WTC11 (cell line): Measurements from ENCODE around the gene SARDH. TPM values are rescaled to one million over a fixed set of nuclear protein-coding genes. Genes with fewer than 3 reads are reported as not detected.

ENCODE experiments used
- ATAC-seq: fragments of 200-7000 bp; cut with Tn5 transposase; 2 replicates; pipeline ENCODE4 v1.10.0; 2021; ENCODE audit warnings: mild to moderate bottlenecking, moderate library complexity
- CTCF ChIA-PET: fragments of 300-600 bp; sonication (Branson Sonifier 250); formaldehyde crosslinking; loops from one replicate; lab custom pipeline; 2021; ENCODE audit warnings: antibody characterized with exemption; lab: Charles Lee
- POLR2A ChIA-PET: fragments of 350-600 bp; sonication (Branson Sonifier 250); formaldehyde crosslinking; loops from one replicate; lab custom pipeline; 2021; ENCODE audit warnings: antibody characterized with exemption; lab: Charles Lee
- DNase-seq: peaks from one replicate; pipeline ENCODE4 v3.0.0; 2021; ENCODE audit warnings: low spot score
- H3K27ac Mint-ChIP-seq: 2 replicates; pipeline ENCODE4 v1.8.0; 2021; ENCODE audit warnings: mixed read lengths
- H3K27me3 Mint-ChIP-seq: 2 replicates; pipeline ENCODE4 v1.8.0; 2021; ENCODE audit warnings: low read depth, mild to moderate bottlenecking, moderate library complexity, mixed read lengths
- H3K36me3 Mint-ChIP-seq: 2 replicates; pipeline ENCODE4 v1.8.0; 2021; ENCODE audit warnings: mixed read lengths
- H3K4me1 Mint-ChIP-seq: 2 replicates; pipeline ENCODE4 v1.8.0; 2022; ENCODE audit warnings: mixed read lengths
- H3K4me3 Mint-ChIP-seq: 2 replicates; pipeline ENCODE4 v1.8.0; 2021; ENCODE audit warnings: mild to moderate bottlenecking, moderate library complexity, mixed read lengths
- H3K9me3 Mint-ChIP-seq: 2 replicates; pipeline ENCODE4 v1.8.0; 2021; ENCODE audit warnings: mixed read lengths
- AR ChIP-seq: fragments of 250-450 bp; sonication (Bioruptor Pico); IDR thresholded peaks from 2 replicates; pipeline ENCODE4 v1.9.0; 2021; ENCODE audit warnings: mild to moderate bottlenecking
- ATF1 ChIP-seq: sonication (generic); formaldehyde crosslinking; IDR thresholded peaks from 2 replicates; pipeline ENCODE4 v1.8.1; 2023; ENCODE audit warnings: mild to moderate bottlenecking, moderate library complexity, missing genetic modification reagents
- ATF3 ChIP-seq: sonication (generic); formaldehyde crosslinking; conservative IDR thresholded peaks from 2 replicates; pipeline ENCODE4 v1.8.1; 2022; ENCODE audit warnings: mild to moderate bottlenecking, missing genetic modification reagents
- CBFB ChIP-seq: sonication (generic); formaldehyde crosslinking; IDR thresholded peaks from 2 replicates; pipeline ENCODE4 v1.8.1; 2022; ENCODE audit warnings: mild to moderate bottlenecking, low read depth, missing genetic modification reagents
- CREM ChIP-seq: sonication (generic); formaldehyde crosslinking; IDR thresholded peaks from 2 replicates; pipeline ENCODE4 v1.8.1; 2022; ENCODE audit warnings: mild to moderate bottlenecking, missing genetic modification reagents, moderate library complexity
- ELF4 ChIP-seq: sonication (generic); formaldehyde crosslinking; IDR thresholded peaks from 2 replicates; pipeline ENCODE4 v1.8.1; 2022; ENCODE audit warnings: low read depth, mild to moderate bottlenecking, moderate library complexity, missing genetic modification reagents
- FOXP1 ChIP-seq: sonication (generic); formaldehyde crosslinking; IDR thresholded peaks from 2 replicates; pipeline ENCODE4 v1.8.0; 2022; ENCODE audit warnings: missing genetic modification reagents, mild to moderate bottlenecking, moderate library complexity, borderline replicate concordance
- GABPB1 ChIP-seq: sonication (generic); formaldehyde crosslinking; IDR thresholded peaks from 2 replicates; pipeline ENCODE4 v1.8.1; 2023; ENCODE audit warnings: mild to moderate bottlenecking, missing genetic modification reagents
- HMGA2 ChIP-seq: fragments of 250-450 bp; sonication (Bioruptor Pico); IDR thresholded peaks from 2 replicates; pipeline ENCODE4 v1.4.0; 2021; ENCODE audit warnings: mild to moderate bottlenecking, moderate library complexity
- KAT7 ChIP-seq: sonication (generic); formaldehyde crosslinking; IDR thresholded peaks from 2 replicates; pipeline ENCODE4 v1.8.1; 2023; ENCODE audit warnings: missing genetic modification reagents, mild to moderate bottlenecking, borderline replicate concordance
- NR1H2 ChIP-seq: sonication (generic); formaldehyde crosslinking; IDR thresholded peaks from 2 replicates; pipeline ENCODE4 v1.9.0; 2021; ENCODE audit warnings: mild to moderate bottlenecking, moderate library complexity, missing genetic modification reagents
- OVOL2 ChIP-seq: fragments of 250-450 bp; sonication (Bioruptor Pico); IDR thresholded peaks from 2 replicates; pipeline ENCODE4 v1.9.0; 2021; ENCODE audit warnings: mild to moderate bottlenecking, borderline replicate concordance
- RORB ChIP-seq: fragments of 250-450 bp; sonication (Bioruptor Pico); IDR thresholded peaks from 2 replicates; pipeline ENCODE4 v1.9.0; 2021; ENCODE audit warnings: mild to moderate bottlenecking
- SP1 ChIP-seq: sonication (generic); formaldehyde crosslinking; conservative IDR thresholded peaks from 2 replicates; pipeline ENCODE4 v1.8.1; 2022; ENCODE audit warnings: missing genetic modification reagents
- STAT6 ChIP-seq: sonication (generic); formaldehyde crosslinking; conservative IDR thresholded peaks from 2 replicates; pipeline ENCODE4 v1.8.1; 2023; ENCODE audit warnings: mild to moderate bottlenecking, low read depth, missing genetic modification reagents, moderate library complexity
- TEAD4 ChIP-seq: sonication (generic); formaldehyde crosslinking; IDR thresholded peaks from 2 replicates; pipeline ENCODE4 v1.8.0; 2022; ENCODE audit warnings: mild to moderate bottlenecking, missing genetic modification reagents
- ZNF425 ChIP-seq: fragments of 250-450 bp; sonication (Bioruptor Pico); conservative IDR thresholded peaks from 2 replicates; pipeline ENCODE4 v1.9.0; 2021; ENCODE audit warnings: mild to moderate bottlenecking
- ZNF512 ChIP-seq: sonication (generic); formaldehyde crosslinking; IDR thresholded peaks from 2 replicates; pipeline ENCODE4 v1.8.1; 2022; ENCODE audit warnings: missing genetic modification reagents, borderline replicate concordance
- ZNF532 ChIP-seq: fragments of 250-450 bp; sonication (Bioruptor Pico); IDR thresholded peaks from 2 replicates; pipeline ENCODE4 v1.9.0; 2021; ENCODE audit warnings: mild to moderate bottlenecking, borderline replicate concordance
- ZNF671 ChIP-seq: fragments of 250-450 bp; sonication (Bioruptor Pico); IDR thresholded peaks from 2 replicates; pipeline ENCODE4 v1.8.0; 2021; ENCODE audit warnings: mild to moderate bottlenecking
- total RNA-seq: library from RNA; stranded (reverse); gene quantifications from 3 replicates; pipeline ENCODE4 v1.2.3, GENCODE V29; 2021

The SARDH gene
- total RNA-seq, 1 experiment from 2014 or later: 8.5 TPM

GRCh38 chr9:133781828-133782135, 43.6 kb upstream of the SARDH start:
- H3K4me1 Mint-ChIP-seq: no peaks in the 10 kb centered on the region
- ChIA-PET POLR2A (no interaction called here), CTCF (interaction anchor here (0.7 to 3.7 kb wide), 47 partner anchors 11 to 546 kb away, joined by 3 to 80 read pairs (median 4); partner anchors contain the start of genes BRD3OS and SARDH)
- no peak for ATAC-seq
- H3K4me3 Mint-ChIP-seq: no peak overlapping the region
- TF ChIP-seq HMGA2 (CRISPR knock-in tag) (no peak), AR (CRISPR knock-in tag) (no peak), FOXP1 (no peak), STAT6 (no peak), ELF4 (CRISPR knock-in tag) (no peak), ATF3 (CRISPR knock-in tag) (no peak), RORB (no peak), ZNF532 (no peak), CREM (CRISPR knock-in tag) (no peak), NR1H2 (CRISPR knock-in tag) (no peak), ZNF425 (no peak), ATF1 (CRISPR knock-in tag) (no peak), OVOL2 (CRISPR knock-in tag) (no peak), KAT7 (CRISPR knock-in tag) (no peak), TEAD4 (CRISPR knock-in tag) (no peak), SP1 (CRISPR knock-in tag) (no peak), CBFB (CRISPR knock-in tag) (no peak), GABPB1 (CRISPR knock-in tag) (no peak), ZNF671 (CRISPR knock-in tag) (no peak), ZNF512 (no peak)
- TF ChIP-seq, all 79 proteins: peak for 0
- no peak overlapping the region for H3K27ac Mint-ChIP-seq
- no peaks in the 10 kb centered on the region for H3K9me3 Mint-ChIP-seq
- H3K36me3 Mint-ChIP-seq: peaks cover 6% of the 10 kb centered on the region; the same call in 1 of the 2 replicates
- DNase-seq: no peak
- no peaks in the 10 kb centered on the region for H3K27me3 Mint-ChIP-seq
